GM18508 (cell line): ENCODE data around the gene CCNC.

Source experiments
- ATAC-seq: cut with Tn5 transposase; IDR thresholded peaks from one replicate; pipeline ENCODE4 v1.9.1; 2021; ENCODE audit warnings: moderate number of reproducible peaks; ENCODE audit not compliant: insufficient read depth, unreplicated experiment

The CCNC gene

DNA sequence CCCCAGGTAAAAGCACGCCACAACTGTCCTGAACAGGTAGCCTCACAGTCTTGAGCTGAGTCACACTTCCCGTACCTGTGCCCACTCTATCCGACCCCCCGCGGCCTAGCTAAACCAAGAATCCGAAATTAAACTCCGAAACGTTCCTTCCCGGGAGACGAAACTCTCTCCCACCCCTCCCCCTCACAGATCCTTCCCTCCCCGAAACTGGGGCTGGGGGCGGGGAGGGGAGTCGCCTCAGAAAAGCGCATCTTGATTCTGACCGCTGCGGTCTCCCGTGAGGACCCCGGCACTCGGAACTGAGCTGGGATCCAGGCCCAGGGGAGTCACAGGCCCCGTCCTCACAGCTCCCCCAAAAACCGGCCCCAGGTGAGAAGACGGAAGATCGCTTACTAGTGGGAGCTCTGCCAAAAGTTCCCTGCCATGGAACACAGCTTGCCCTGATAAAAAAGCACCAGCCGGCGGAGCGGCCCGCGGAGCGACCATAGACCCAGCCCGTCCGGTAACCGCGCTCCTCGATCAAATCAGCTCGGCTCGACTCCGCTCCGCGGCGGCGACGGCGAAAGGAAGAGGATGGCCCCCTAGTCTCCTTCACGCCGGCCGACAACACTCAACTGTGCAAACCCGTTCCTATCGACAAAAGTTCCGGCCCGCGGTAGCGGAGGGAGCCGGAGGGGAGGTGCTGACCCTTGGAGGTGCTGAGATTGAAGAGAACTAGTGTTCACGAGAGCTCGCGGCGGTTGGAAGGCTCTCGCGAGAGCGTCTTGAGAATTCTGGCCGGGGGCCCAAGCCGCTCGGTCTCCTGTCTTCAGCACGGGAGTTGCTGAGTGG, at the start of gene CCNC:
CCNC (minus strand) TSS at position 558 of the 831 bp plus-strand sequence; CDS start at position 425, 133 bp downstream.
- peak; percentile 95 for ATAC-seq

DNA sequence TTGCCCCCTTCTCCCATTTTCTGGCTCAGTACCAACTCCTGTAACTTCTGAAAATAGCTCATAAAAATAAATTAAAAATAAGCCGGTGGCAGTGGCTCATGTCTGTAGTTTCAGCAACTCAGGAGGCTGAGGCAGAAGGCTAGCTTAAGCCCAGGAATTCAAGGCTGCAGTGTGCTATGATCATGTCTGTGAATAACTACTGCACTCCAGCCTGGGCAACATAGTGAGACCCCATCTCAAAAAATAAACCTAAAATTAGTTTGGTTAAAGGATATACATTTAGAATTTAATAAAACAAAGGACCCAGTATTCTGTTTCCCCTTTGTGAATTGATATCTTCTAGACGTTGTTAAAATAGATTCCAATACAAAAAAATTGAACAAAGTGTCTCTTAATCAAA, 48.7 kb upstream of the CCNC start:
- no peak for ATAC-seq

DNA sequence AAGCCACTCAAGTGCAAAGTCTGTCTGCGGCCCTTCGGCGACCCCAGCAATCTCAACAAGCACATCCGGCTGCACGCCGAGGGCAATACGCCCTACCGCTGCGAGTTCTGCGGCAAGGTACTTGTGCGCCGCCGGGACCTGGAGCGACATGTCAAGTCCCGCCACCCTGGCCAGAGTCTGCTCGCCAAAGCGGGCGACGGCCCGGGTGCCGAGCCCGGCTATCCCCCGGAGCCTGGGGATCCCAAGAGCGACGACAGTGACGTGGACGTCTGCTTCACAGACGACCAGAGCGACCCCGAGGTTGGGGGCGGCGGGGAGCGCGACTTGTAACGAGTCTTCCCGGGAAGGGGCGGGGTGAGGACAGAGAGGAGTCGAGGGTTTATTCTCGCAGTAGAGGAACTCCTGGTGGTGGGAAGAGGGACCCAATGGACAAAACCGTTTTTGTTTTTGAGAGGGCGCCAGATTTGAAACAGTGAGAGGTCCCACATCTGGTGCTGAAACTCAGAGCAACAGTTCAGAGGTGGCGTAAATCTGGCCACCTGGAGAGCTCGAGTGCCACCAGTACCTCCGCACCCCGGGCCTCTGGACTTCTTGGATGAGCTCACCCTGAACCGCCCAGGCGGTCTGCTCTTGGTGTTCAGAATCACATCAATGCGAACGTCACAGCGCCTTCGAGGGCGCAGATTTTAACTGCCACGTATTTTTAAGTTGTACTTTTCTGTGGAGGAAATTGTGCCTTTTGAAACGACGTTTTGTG, 46.1 kb upstream of the CCNC start:
- ATAC-seq: peak; percentile 11

- ATAC-seq: peak; percentile 27
Observed at GRCh38 chr6:99613705-99614429, 45.4 kb upstream of the CCNC start.

- peak; percentile 21 for ATAC-seq
Observed at GRCh38 chr6:99613409-99613704, 44.9 kb upstream of the CCNC start.

DNA sequence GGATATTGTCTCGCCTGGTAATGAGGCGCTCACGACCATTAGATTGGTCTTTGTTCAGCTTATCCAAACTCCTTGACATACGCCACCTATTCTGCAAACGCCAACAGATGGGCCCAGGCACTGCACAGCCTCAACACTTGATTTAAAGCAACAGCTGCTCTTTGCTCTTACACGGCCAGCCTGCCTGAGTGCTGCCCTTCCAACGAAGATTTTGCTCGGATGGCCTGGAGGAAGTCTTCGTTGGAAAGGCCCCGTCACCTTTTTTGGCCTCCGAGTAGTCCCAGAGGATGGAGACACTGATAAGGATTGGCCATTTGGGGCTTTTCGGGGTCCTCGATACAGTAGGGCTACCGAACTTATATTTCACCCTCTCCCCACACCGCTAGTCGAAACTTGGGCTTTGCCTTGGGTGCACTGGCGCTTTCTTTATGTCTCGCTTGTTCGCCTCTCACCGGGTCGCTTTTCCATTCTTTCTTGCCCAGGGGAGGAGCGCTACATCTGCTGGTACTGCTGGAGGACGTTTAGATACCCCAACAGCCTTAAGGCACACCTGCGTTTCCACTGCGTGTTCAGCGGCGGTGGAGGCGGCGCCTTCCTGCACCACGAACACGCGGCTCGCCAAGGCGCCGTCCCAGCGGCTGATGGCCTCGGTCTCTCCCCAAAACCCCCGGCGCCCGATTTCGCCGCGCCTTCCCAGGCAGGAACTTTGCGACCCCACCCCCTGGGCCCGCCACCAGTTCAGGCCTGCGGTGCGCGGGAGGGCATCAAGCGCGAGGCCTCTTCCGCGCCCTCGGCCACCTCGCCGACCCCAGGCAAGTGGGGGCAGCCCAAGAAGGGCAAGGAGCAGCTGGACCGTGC, 44.3 kb upstream of the CCNC start:
- ATAC-seq: no peak

GRCh38 chr6:99611148-99611547, 42.7 kb upstream of the CCNC start:
- peak; percentile 54 for ATAC-seq

DNA sequence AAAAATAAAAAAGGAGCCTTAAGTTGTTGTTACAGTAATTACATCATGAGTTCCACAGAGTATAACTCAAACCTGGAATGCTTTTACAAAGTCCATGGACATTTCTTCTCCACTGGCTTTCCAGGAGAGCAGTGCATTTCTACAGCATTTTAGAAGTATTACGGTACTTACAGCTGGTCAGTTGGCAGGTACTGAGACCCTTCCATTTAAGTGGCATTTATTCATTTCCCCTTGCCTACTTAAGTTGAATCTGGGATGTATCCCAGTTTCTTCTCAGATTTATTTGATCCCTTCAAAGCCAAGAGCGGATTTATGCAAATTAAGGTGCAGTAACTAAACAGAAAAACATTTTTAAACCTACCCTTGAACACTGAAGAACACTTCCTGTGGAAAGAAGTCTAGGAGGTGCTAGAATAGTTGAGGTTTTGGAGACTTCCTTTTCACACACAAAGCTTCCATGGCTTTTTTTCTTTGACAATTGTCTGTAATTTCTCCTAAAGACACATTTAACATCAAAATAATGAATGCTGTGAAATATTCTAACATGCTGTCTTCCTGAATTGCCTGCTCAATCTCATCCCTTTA, 41.5 kb upstream of the CCNC start:
- ATAC-seq: no peak

DNA sequence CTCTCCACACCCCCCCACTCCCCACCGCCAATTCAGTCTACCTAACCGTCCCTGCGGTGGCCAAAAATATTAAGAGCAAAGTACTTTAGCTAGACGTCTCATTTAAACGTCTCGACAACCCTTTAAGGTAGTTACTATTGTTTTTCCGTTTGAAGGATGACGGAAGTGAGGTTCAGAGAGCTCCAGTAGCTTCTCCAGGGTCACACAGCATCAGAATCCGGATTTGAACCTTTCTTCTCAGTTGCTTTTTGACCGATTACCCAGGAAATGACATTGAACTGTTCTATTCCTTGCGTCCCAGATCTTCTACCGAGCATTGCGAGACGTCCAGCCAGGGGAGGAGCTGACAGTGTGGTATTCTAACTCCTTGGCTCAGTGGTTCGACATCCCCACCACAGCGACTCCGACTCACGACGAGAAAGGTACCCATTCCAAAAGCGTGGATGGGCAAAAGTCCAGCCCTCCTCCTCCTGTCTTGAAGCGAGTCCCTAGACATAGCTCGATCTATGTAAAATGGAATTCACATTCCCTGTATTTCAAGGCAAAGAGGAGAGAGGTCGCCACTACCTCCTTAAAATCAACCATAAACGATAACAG, 40.5 kb upstream of the CCNC start:
- no peak for ATAC-seq

- no peak for ATAC-seq
Observed at GRCh38 chr6:99608059-99608885, 39.8 kb upstream of the CCNC start.

- no peak for ATAC-seq
Observed at GRCh38 chr6:99607416-99608036, 39.1 kb upstream of the CCNC start.

DNA sequence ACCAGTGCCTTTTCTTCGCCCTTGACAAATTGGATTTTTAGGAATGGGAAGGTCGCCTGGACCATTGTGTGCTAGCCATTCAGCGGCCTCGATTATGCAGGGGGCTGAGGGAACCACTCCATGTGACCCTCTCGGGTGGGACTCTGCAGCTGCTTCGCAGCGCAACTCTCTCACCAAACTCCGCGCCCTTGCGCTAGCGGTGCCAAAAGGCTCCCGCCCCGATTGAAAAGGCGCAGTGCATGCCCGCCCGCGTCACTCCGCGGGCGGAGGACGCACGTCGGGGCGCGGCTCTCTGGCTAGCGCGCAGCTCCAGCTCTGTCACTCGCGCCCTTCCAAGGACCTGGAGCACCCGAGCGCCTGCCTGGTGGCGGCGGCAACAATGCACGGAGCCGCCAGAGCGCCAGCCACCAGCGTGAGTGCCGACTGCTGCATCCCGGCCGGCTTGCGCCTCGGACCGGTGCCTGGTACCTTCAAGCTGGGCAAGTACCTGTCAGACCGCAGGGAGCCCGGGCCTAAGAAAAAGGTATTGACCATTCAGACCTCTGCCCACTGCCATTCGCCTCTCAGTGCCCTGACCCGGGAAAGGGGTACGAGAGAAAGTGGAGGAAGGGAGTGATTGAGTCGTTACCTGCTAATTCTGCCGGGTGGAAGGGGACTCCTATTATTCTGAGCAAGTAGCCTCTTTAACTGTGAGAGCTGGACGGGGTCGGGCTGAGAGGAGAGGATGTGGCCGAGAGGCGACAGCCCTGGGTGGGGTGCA, 38.4 kb upstream of the CCNC start, which contains the start of gene PRDM13:
PRDM13 (plus strand) TSS at position 178 of the 760 bp plus-strand sequence; CDS start at position 380, 202 bp downstream.
- ATAC-seq: no peak

DNA sequence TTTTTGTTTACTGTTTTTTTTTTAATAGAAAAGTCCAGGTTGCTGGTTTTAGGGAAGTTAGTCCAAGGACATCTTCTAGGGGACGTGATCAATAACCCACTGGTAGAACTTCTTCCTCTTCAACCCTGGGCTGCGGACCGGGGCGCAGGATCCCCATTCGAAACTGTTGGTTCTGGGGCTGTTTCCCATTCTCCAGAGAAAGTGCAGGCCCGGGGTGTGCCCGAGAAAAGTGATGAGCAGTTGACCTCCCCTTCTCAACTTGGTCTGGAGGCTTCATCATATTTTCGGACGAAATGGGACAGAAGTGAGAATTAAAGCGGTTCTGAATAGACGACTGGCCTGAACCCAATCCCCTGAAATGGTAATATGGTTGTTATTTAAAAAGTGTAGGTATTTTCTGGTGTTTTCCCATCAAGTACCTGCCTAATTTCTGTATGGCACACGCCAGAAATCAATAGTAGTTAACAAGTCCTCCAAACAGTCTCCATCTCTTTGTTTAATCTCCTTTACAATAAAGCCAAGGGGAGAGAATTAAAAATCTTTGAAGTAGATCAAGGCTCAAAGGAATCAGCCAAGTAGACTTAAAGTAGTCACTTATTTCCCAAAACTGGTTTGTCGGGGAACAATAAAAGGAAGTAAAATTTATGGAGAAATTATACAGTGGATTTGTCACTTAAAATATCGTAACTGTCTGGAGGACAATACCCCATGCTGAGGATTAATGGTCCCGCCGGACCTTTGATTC, 37.6 kb upstream of the CCNC start:
- ATAC-seq: no peak

DNA sequence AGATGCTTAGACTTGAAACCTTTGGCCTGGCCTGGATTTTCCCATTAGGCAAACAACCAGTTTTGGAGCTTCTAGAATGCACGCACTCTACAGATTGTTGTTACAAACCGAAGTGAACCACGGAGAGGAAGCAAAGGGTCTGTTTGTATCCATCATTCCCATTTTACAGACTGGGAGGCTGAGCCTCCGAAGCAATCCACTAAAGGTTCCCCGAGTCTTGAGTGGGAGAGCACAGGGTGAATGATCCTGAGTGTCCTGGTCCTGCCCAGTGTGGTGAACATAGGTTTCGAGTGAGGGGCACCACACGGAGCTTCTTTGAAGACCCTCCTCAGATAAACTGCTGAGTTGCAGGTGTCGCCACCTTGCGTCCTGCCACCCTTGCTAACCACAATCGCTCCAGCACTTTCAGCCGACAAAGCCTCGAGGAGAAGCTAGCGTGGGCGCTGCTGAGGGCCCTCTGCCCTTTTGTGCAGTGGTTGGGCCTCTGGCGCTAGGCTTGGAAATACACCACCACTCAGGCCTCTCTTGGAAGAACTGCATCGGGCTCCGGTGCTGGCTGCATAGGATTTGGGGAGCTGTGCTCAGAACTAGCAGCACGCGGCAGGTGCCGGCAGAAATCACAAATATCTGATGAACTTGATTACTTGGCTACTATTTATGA, 36.7 kb upstream of the CCNC start:
- no peak for ATAC-seq

- no peak for ATAC-seq
Observed at GRCh38 chr6:99604166-99605073, 36.0 kb upstream of the CCNC start.
